GM11168 (cell line): Measurements from ENCODE around the gene ACSL1.

Experiments used
- in situ Hi-C: fragments of 300-500 bp; cut with MboI; formaldehyde crosslinking; loops from one replicate; pipeline ENCODE4 v1.12.0; 2022; ENCODE audit warnings: low sequenced_read_pairs; ENCODE audit not compliant: unreplicated experiment

ACSL1 gene

GRCh38 chr4:184825896-184826690, at the start of gene ACSL1:
ACSL1 (minus strand) TSS chr4:184825968; CDS start chr4:184803514, 22,454 bp downstream.
- in situ Hi-C loops: no loop called here

GRCh38 chr4:184873054-184873453, 47.3 kb upstream of the ACSL1 start:
- in situ Hi-C loops: no loop called here

GRCh38 chr4:184870718-184871117, 45.0 kb upstream of the ACSL1 start:
- in situ Hi-C loops: no loop called here

GRCh38 chr4:184868623-184869022, 42.9 kb upstream of the ACSL1 start:
- in situ Hi-C loops: no loop called here

GRCh38 chr4:184863916-184864315, 38.1 kb upstream of the ACSL1 start:
- in situ Hi-C loops: no loop called here

- in situ Hi-C loops: no loop called here
These were observed 35.3 kb upstream of the ACSL1 start for GRCh38 chr4:184861047-184861446.

- in situ Hi-C loops: no loop called here
These were observed 34.4 kb upstream of the ACSL1 start for GRCh38 chr4:184860018-184860779.

- in situ Hi-C loops: no loop called here
These were observed 31.8 kb upstream of the ACSL1 start for GRCh38 chr4:184857441-184858121.

GRCh38 chr4:184856277-184856609, 30.5 kb upstream of the ACSL1 start:
- in situ Hi-C loops: no loop called here

- in situ Hi-C loops: no loop called here
These were observed 28.9 kb upstream of the ACSL1 start for GRCh38 chr4:184854673-184855072.

GRCh38 chr4:184853436-184853835, 27.7 kb upstream of the ACSL1 start:
- in situ Hi-C loops: no loop called here

GRCh38 chr4:184851886-184852285, 26.1 kb upstream of the ACSL1 start:
- in situ Hi-C loops: no loop called here

GRCh38 chr4:184851200-184851541, 25.4 kb upstream of the ACSL1 start:
- in situ Hi-C loops: no loop called here

GRCh38 chr4:184850431-184851199, 24.8 kb upstream of the ACSL1 start:
- in situ Hi-C loops: no loop called here

GRCh38 chr4:184850018-184850417, 24.2 kb upstream of the ACSL1 start:
- in situ Hi-C loops: no loop called here

GRCh38 chr4:184849185-184849584, 23.4 kb upstream of the ACSL1 start:
- in situ Hi-C loops: no loop called here

- in situ Hi-C loops: no loop called here
These were observed 22.7 kb upstream of the ACSL1 start for GRCh38 chr4:184848510-184848909.

- in situ Hi-C loops: no loop called here
These were observed 20.8 kb upstream of the ACSL1 start for GRCh38 chr4:184846531-184846930.

GRCh38 chr4:184845367-184846021, 19.7 kb upstream of the ACSL1 start:
- in situ Hi-C loops: no loop called here

- in situ Hi-C loops: no loop called here
These were observed 19.0 kb upstream of the ACSL1 start for GRCh38 chr4:184844742-184845141.
